GM20431 (cell line): ENCODE measurements around the gene UBE2M.

Experiments
- in situ Hi-C: fragments of 300-500 bp; cut with MseI, MboI; formaldehyde crosslinking; loops from one replicate; pipeline ENCODE4 v1.15.0; 2020; ENCODE audit warnings: low sequenced_read_pairs; ENCODE audit not compliant: unreplicated experiment

Gene UBE2M

DNA sequence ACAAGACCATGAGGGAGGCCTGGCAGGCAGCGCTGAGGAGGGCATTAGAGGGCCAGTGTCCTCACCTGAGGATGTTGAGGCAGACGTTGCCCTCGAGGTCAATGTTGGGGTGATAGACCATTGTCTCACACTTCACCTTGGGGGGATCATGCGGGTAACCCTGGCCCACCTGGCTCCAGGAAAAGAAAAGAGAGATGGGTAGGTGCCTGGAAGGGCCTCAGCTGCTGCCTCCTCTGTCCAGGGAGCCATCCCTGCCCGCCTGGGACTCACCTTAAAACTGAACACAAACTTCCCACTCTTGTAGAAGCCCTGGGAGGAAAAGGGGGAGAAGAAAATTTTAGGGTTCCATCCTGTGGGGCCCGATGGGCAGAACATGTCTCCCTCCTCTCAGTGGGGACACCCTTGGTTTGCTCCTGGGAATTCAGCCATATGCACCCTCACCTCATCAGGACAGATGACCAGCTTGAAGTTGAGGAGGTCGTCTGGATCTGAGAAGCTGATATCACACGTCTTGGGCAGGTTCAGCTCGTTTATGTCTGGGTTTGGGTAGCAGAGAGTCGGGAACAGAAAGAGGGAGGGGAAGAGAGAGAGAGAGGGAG is 1.7 kb downstream of the UBE2M start:
- in situ Hi-C loops, result no loop called here

DNA sequence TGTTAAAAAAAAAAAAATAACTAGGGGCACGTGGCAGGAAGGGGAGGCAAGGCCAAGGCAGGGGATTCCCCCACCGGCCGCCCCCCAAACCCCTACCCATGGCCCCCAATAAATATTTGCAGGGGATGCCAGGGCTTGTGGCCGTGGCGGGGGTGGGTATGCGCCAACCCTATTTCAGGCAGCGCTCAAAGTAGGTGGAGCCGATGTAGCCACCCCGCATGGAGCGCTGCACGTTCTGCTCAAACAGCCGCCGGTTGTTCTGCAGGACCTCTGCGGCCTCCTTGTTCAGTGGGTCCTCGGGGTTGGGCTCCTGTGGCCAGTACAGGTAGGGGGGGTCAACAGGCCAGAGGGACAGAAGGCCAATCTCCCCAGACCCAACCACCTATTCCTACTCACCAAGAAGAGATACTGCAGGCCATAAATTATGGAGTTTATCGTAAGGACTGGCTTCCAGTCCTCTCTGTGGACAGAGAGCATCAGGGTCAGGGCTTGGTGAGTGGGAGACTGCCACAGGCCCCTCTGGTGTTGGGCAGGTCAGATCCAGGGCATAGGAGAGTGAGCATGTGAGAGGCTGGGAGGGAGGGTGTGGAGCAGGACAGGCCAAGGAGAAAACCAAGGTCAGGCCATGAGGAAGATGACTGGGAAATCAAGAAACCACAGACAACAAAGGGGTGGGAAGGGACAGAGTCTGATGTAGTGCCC is 2.3 kb downstream of the UBE2M start:
- in situ Hi-C loops, result no loop called here

DNA sequence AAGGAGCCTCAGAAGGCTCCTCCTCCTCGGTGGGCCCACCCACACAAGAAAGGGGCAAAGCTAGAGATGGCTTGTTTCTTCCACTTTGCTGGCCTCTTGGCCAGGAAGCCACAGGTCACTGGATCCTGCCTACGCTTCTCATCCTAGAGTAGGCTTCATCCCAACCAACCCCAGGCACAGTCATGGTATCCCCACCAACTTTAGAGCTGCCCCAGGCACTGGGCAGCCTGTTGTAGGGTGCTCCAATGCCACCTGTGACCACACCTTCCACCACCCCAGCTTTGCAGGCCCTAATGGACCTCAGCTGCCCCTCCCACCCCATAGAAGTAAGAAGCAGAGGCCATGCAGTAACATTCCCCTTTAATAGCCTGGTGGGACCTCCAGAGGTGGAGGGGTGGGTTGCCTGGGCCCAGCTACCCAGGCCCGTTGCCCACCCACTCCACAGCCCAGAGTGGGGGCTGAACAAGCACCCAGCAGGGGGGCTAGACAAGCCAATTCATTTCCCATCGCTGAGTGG is 3.0 kb downstream of the UBE2M start:
- in situ Hi-C loops, result no loop called here

DNA sequence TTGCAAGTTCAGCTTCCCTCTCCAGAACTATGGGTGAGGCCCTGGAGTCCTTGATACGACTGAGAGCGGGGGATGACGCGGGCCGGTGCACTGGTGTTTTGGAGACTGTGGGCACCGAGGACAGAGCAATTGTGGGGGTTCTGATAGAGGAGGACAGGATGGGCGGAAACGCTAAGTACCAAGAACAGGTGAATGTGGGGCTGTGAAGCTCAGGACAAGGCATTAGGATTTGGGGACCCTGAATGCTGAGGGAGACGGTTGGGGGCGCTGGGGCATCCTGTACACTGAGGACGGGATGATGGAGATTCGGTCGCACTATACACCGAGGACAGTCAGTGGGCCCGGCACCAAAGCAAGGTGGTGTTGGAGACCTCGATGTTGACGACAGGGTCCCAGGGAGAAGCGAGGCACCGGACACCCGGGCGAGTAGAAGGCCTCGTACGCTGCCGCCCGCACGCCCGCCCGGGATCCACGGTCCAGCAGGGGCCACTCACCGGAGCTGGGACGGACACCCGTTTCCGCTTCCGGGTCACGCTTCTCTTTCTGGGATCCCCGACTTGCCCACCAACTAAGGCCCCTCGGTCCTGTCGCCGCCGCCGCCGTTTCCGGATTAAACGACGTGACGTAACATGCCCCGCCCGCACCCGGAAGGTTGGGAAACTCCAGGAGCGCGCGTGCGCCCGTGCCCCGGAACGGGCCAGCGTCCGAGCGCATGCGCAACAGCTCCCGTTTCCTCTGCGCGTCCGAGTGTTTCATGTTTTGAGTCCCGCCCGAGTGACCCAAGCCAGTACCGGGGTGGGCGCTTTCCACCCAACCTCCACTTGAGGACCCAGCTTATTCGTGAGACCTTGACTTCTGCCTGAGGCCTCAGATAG is 3.7 kb downstream of the UBE2M start, which contains the start of gene CHMP2A:
CHMP2A (minus strand) TSS at position 612 of the 875 bp plus-strand sequence. CDS start 893 bp downstream, outside the sequence.
- in situ Hi-C loops, result no loop called here

- in situ Hi-C loops, result no loop called here
These were observed 4.5 kb downstream of the UBE2M start for GRCh38 chr19:58553799-58554493.

GRCh38 chr19:58552655-58553054 is 5.8 kb downstream of the UBE2M start:
- in situ Hi-C loops, result no loop called here

- in situ Hi-C loops, result no loop called here
These were observed 6.6 kb downstream of the UBE2M start for GRCh38 chr19:58551577-58552471.

- in situ Hi-C loops, result no loop called here
These were observed 7.3 kb downstream of the UBE2M start for GRCh38 chr19:58551123-58551497.

DNA sequence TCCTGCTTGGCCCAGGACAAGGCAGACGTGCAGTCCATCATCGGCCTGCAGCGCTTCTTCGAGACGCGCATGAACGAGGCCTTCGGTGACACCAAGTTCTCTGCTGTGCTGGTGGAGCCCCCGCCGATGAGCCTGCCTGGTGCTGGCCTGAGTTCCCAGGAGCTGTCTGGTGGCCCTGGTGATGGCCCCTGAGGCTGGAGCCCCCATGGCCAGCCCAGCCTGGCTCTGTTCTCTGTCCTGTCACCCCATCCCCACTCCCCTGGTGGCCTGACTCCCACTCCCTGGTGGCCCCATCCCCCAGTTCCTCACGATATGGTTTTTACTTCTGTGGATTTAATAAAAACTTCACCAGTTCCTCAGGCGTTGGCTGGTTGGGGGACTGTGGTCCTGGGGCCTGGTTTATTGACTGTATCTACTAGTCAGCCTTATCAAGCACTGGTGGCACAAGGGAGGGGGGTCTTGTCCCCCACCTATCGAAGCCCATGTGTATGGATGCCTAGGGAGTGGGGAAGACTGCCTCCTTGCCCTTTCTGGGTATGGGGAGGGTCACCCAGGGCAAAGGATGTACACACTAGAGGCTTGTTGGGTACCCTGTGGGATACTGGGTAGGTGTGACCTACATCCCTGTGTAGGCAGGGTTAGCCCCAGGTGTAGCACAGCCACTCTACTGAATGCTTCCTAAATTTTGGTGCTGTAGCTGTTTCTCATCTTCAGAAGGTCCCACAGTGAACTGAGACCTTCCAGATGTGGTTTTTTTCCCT is 7.9 kb downstream of the UBE2M start:
- in situ Hi-C loops, result no loop called here

- in situ Hi-C loops, result no loop called here
These were observed 8.6 kb downstream of the UBE2M start for GRCh38 chr19:58549664-58550361.

GRCh38 chr19:58548859-58549663 is 9.3 kb downstream of the UBE2M start:
- in situ Hi-C loops, result no loop called here

DNA sequence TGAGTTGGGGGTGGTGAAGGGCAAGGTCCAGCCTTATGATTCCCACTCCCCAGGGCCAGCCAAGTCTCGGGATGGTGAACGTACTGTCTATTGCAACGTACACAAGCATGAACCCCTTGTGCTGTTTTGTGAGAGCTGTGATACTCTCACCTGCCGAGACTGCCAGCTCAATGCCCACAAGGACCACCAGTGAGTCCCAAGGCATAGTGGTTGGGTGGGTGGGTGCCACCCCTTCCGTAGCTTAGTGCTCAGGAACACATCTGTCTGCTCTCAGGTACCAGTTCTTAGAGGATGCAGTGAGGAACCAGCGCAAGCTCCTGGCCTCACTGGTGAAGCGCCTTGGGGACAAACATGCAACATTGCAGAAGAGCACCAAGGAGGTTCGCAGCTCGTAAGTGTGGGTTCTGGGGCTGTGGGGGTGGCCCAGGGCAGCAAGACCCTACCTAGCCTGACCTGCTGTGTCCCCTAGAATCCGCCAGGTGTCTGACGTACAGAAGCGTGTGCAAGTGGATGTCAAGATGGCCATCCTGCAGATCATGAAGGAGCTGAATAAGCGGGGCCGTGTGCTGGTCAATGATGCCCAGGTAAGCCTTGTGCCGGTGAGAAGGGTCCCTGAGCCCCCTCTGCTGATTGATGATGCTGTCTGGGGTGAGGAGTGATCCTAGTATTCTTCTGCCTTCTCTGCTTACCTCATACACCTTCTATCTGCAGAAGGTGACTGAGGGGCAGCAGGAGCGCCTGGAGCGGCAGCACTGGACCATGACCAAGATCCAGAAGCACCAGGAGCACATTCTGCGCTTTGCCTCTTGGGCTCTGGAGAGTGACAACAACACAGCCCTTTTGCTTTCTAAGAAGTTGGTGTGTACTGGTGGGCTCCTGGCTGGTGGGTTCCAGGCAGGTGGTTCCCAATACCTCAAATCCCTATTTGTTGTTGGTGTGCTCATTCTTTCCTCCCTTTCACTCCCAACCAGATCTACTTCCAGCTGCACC is 10.8 kb downstream of the UBE2M start:
- in situ Hi-C loops, result no loop called here

DNA sequence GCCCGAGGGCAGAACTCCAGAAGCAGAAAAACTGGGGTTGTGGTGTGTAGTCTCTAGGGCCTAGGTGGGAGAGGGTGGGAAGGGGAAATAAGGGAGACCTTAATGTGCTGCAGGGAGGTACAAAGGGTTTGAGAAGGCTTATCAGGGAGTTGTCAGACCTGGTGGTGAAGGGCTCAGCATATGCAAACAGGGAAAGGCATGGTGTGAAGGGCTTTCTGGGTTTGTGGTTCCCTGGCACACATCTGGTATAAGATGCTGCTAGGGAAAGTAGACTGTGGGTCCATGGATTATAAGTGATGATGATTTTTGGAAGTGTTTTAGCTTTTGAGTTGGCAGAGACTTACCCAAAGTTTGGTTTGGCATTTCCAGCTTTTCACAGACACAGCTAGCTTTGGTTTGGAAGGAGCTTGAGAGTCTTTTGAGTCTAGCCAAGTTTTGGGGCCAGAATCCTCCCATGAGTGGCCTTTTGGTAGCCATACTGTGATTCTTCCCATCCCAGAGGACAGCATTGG is 12.3 kb downstream of the UBE2M start:
- in situ Hi-C loops, result no loop called here

DNA sequence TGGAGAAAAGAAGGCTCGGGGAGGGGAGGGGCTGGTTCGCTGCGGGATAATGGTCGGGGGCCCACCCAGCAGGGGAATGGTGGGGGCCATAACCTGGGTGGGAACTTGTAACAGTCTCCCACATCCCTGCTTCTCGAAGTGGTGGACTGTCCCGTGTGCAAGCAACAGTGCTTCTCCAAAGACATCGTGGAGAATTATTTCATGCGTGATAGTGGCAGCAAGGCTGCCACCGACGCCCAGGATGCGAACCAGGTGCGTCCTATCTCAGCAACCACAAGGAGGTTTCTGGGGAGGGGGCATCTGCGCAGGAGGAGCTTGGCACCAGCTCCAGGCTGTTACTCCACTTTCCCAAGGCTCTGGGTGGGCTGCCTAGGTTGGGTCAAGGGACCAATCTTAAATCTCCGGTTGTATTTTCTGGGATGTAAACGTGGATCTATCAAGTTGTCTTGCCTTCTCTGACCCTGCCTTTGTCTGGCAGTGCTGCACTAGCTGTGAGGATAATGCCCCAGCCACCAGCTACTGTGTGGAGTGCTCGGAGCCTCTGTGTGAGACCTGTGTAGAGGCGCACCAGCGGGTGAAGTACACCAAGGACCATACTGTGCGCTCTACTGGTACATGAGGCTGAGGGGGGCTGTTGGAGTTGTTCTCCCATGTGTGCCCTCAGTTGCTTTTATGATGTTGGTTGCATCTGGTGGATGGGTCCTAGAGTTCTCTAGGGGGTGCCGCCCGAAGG is 13.0 kb downstream of the UBE2M start:
- in situ Hi-C loops, result no loop called here
